Measurements from ENCODE around the gene SMIM44.

- no peak for TF ChIP-seq CTCF (IDR thresholded peaks at IDR 0.05; ENCODE audit: low read depth, low read length)
- TF ChIP-seq EZH2phosphoT487 (IDR thresholded peaks at IDR 0.05; ENCODE audit: low read depth) = no peak
These were observed 24.0 kb downstream of the SMIM44 start for GRCh38 chr19:3459089-3459881.
